Heart left ventricle (tissue), 13 donors: Measurements from ENCODE around the gene AIG1.

Experiments used
- CTCF ChIP-seq, 12 donors: fragments of 200-600 bp; sonication (generic) in 4 of 12; IDR thresholded peaks; one replicate each; pipeline versions ENCODE4 v1.5.0 to v1.8.0; 2018 to 2022; ENCODE audit warnings: antibody characterized with exemption in 12 of 12, mild to moderate bottlenecking in 5 of 12
- POLR2A ChIP-seq, 2 donors: fragments of 450-650 bp; IDR thresholded peaks; one replicate each; pipeline ENCODE4 v1.6.1; 2017; ENCODE audit warnings: antibody characterized with exemption in 2 of 2, mild to moderate bottlenecking in 2 of 2, moderate library complexity in 2 of 2
- donor health status: ischemic (EF 13 %, LVEDD 7.1; RV severe dilation, severe dysfunction).
- donor health status: DM: no; HTN: yes; CAD: no.
- donor health status: DM: no; HTN: no; CAD: no.
- donor health status: ischemic (EF 25% LVEDD 6.9; RV normal size, moderate dysfunction).
- donor health status: ischemic (EF 25% LVEDD 5.7; RV mildly dilated, moderate dysfunction).
- donor health status: ischemic (EF 35%, LVEDD 5.7; RV mildly dilated, moderate dysfunction).
- donor health status: nonischemic (EF 11% LVEDD 7.7; RV severe dilation, severe dysfunction).
- donor health status: DM: yes; HTN: yes; CAD: no.
- donor health status: PGD.
- donor health status: ischemic (EF 29% LVEDD 5.4; RV normal size, mild dysfunction).
- donor health status: nonischemic (EF 23%, LVEDD 6.1; RV moderate dilation, normal function).

GRCh38 chr6:143283887-143284645, 223.4 kb downstream of the AIG1 start:
- no peak for TF ChIP-seq CTCF (IDR thresholded peaks at IDR 0.05)
- no peak for TF ChIP-seq POLR2A (IDR thresholded peaks at IDR 0.05)
